B cell (primary cell): ENCODE data around the gene ACAN. TPM values are rescaled to one million over a fixed set of nuclear protein-coding genes. Genes with fewer than 3 reads are reported as not detected.

Source experiments
- ATAC-seq: fragments of 200-7000 bp; cut with Tn5 transposase; one replicate; pipeline ENCODE4 v1.10.0; 2021; ENCODE audit warnings: low read depth, mild to moderate bottlenecking, moderate number of reproducible peaks, moderate library complexity
- CTCF ChIA-PET: fragments of 350-600 bp; sonication (Branson Sonifier 250); formaldehyde crosslinking; loops from one replicate; lab custom pipeline; 2021; ENCODE audit warnings: antibody characterized with exemption, inconsistent platforms; lab: Charles Lee
- POLR2A ChIA-PET: fragments of 350-600 bp; sonication (Branson Sonifier 250); formaldehyde crosslinking; loops from one replicate; lab custom pipeline; 2021; ENCODE audit warnings: antibody characterized with exemption; lab: Charles Lee
- DNase-seq: peaks from one replicate; pipeline ENCODE4 v3.0.0; 2013
- H2AFZ ChIP-seq: 2 replicates; pipeline ENCODE4 v1.6.1; 2012; ENCODE audit warnings: mild to moderate bottlenecking, low read depth, low read length; ENCODE audit not compliant: insufficient read depth, poor library complexity, severe bottlenecking
- H3K27ac ChIP-seq, 2 donors: 1 replicate in 1 of 2; 2 replicates in 1 of 2; pipeline ENCODE4 v1.5.1; 2012 to 2013; ENCODE audit warnings: low read length in 2 of 2, mild to moderate bottlenecking in 2 of 2, moderate library complexity in 1 of 2
- H3K27me3 ChIP-seq, 4 experiments: fragments of 200-600 bp in 1 of 4; sonication (generic) in 1 of 4; replicated peaks in 1 of 4; 1 replicate in 2 of 4; 2 replicates in 2 of 4; pipeline versions ENCODE4 v1.6.1 to v1.7.0; 2013 to 2016; ENCODE audit warnings: low read length in 3 of 4, mild to moderate bottlenecking in 2 of 4, mixed read lengths in 1 of 4, moderate library complexity in 1 of 4; ENCODE audit not compliant: insufficient read depth in 4 of 4, control insufficient read depth in 3 of 4; ENCODE audit errors: control extremely low read depth in 1 of 4
- H3K36me3 ChIP-seq, 2 experiments: replicated peaks in 1 of 2; 1 replicate in 1 of 2; 2 replicates in 1 of 2; pipeline versions ENCODE4 v1.6.1 to v1.7.1; 2013; ENCODE audit warnings: low read length in 1 of 2; ENCODE audit not compliant: insufficient read depth in 2 of 2, control insufficient read depth in 1 of 2; ENCODE audit errors: control extremely low read depth in 1 of 2, extremely low read depth in 1 of 2
- H3K4me1 ChIP-seq, 2 donors: fragments of 200-600 bp in 1 of 2; sonication (generic) in 1 of 2; 1 replicate in 1 of 2; 2 replicates in 1 of 2; pipeline versions ENCODE4 v1.5.1 to v1.6.1; 2013 to 2017; ENCODE audit warnings: low read length in 2 of 2; ENCODE audit not compliant: control insufficient read depth in 2 of 2, insufficient read depth in 2 of 2
- H3K4me2 ChIP-seq: replicated peaks from 2 replicates; pipeline ENCODE3; 2012; ENCODE audit warnings: mild to moderate bottlenecking, low read depth, low read length; ENCODE audit not compliant: poor library complexity, severe bottlenecking
- H3K4me3 ChIP-seq, 5 experiments: fragments of 200-600 bp in 1 of 5; sonication (generic) in 1 of 5; 1 replicate in 3 of 5; 2 replicates in 2 of 5; pipeline versions ENCODE4 v1.5.1 to v1.7.0; 2011 to 2016; ENCODE audit warnings: low read length in 4 of 5, mild to moderate bottlenecking in 4 of 5, low read depth in 2 of 5, control low read depth in 1 of 5, moderate library complexity in 1 of 5; ENCODE audit not compliant: insufficient read depth in 1 of 5; ENCODE audit errors: control extremely low read depth in 1 of 5, extremely low read depth in 1 of 5
- H3K79me2 ChIP-seq: fragments of 200-600 bp; sonication (generic); one replicate; pipeline ENCODE4 v1.6.0; 2016; ENCODE audit warnings: low read length; ENCODE audit not compliant: control insufficient read depth, insufficient read depth
- H3K9ac ChIP-seq: fragments of 200-600 bp; sonication (generic); 2 replicates; pipeline ENCODE4 v1.6.1; 2017; ENCODE audit warnings: mild to moderate bottlenecking, low read length, moderate library complexity
- H3K9me3 ChIP-seq, 3 donors: one replicate each; pipeline versions ENCODE4 v1.6.1 to v1.7.1; 2013; ENCODE audit warnings: low read length in 2 of 3; ENCODE audit not compliant: control insufficient read depth in 2 of 3, insufficient read depth in 1 of 3; ENCODE audit errors: control extremely low read depth in 1 of 3
- H4K20me1 ChIP-seq: 2 replicates; pipeline ENCODE4 v1.6.0; 2012; ENCODE audit warnings: mild to moderate bottlenecking, low read length; ENCODE audit not compliant: insufficient read depth, control insufficient read depth, poor library complexity, severe bottlenecking
- H3K27ac Mint-ChIP-seq: one replicate; pipeline ENCODE4 v1.8.0; 2021; ENCODE audit warnings: mixed read lengths
- H3K27me3 Mint-ChIP-seq: one replicate; pipeline ENCODE4 v1.8.0; 2021; ENCODE audit warnings: mixed read lengths
- H3K4me1 Mint-ChIP-seq: one replicate; pipeline ENCODE4 v1.8.0; 2021; ENCODE audit warnings: mixed read lengths
- H3K4me3 Mint-ChIP-seq: one replicate; pipeline ENCODE4 v1.8.0; 2021; ENCODE audit warnings: mixed read lengths
- H3K9me3 Mint-ChIP-seq: one replicate; pipeline ENCODE4 v1.8.0; 2022; ENCODE audit warnings: mixed read lengths; ENCODE audit not compliant: insufficient read depth
- EZH2 ChIP-seq: IDR thresholded peaks from 2 replicates; pipeline ENCODE4 v1.6.1; 2012; ENCODE audit warnings: borderline replicate concordance, low read depth, mild to moderate bottlenecking, moderate library complexity, low read length; ENCODE audit not compliant: insufficient read depth, poor library complexity, severe bottlenecking
- WGBS: methylation state at CpG from one replicate; pipeline ENCODE4 v1.1.5; 2013; ENCODE audit warnings: missing lambda C conversion rate; ENCODE audit not compliant: insufficient coverage; 5-methylcytosine and 5-hydroxymethylcytosine counted together
- intact Hi-C: fragments of 100-400 bp; cut with micrococcal nuclease; formaldehyde crosslinking; loops from one replicate; pipeline ENCODE4 v1.10.0; 2022
- polyA plus RNA-seq: library from polyadenylated mRNA; depleted of rRNA; stranded (reverse); fragments of >200 nt; gene quantifications from 2 replicates; pipeline ENCODE4 v1.2.3, GENCODE V29; 2012
- total RNA-seq, 2 donors: library from RNA; stranded (reverse); fragments of 120-200 nt in 1 of 2; gene quantifications; 1 replicate in 1 of 2; 2 replicates in 1 of 2; pipeline versions ENCODE4 v1.2.3 to v1.2.4, GENCODE V29; 2013 to 2022
- TF ChIP-seq, protein P1 (sequence below): fragments of 200-600 bp; IDR thresholded peaks from one replicate; pipeline ENCODE4 v1.8.0; 2022; ENCODE audit warnings: antibody characterized with exemption, mild to moderate bottlenecking

The ACAN gene
- total and polyA plus RNA-seq, 2 donors (not counting 1 experiment from before 2014, with no cell fraction given): 0.01 TPM; not detected in 1

DNA sequence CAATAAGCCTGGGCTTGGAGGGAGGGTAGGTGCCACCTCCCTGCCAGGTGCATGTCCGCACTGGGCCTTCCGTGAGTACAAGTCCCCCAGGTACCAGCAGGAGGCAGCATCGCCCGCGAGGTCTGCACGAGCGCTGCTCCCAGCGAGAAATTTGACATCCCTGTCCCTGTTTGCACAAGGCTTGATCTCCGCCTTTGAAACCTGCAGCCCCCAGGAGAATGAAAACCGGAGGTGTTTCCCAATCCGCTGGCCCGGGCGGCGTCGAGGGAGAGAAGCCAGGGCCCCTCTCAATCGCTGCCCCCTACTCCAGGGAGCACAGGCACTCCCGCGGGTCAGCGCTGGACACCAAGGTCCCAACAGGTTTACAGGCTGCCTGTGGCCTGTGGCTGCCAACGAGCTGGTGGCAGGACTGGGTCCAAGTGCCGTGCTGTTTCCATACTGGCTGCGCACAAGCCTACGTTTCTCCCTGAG lies 91.1 kb downstream of the ACAN start:
- Histone ChIP-seq H3K27ac (no peak overlapping the region), H3K4me1 (peaks cover 12 to 22% of the 10 kb centered on the region in 2 donors), H3K4me3 (peak overlapping the region; percentile 11 to 76 (median 60)), H3K9me3 (no peaks in the 10 kb centered on the region), H3K9ac (peak overlapping the region; percentile 80), H3K79me2 (no peaks in the 10 kb centered on the region), H3K36me3 (no peaks in the 10 kb centered on the region), H3K27me3 (peaks cover 0 to 15% (median 0%) of the 10 kb centered on the region in 4 experiments), H4K20me1 (no peaks in the 10 kb centered on the region), H2AFZ (peak overlapping the region; percentile 89), H3K4me2 (peak overlapping the region; percentile 97)
- peaks cover 8% of the 10 kb centered on the region for H3K27me3 Mint-ChIP-seq
- peak overlapping the region; percentile 88 for H3K4me3 Mint-ChIP-seq
- WGBS: 3% methylated on average over 23 of the region's 23 CpGs
- intact Hi-C loops: loop anchor here (2.0 kb wide), 2 partner anchors 234 to 282 kb away; no protein-coding TSS in a partner anchor
- CTCF ChIA-PET: interaction anchor here (7.7 kb wide), 1 partner anchor 10 kb away, joined by 44 read pairs; no protein-coding TSS in a partner anchor
- peaks cover 14% of the 10 kb centered on the region for H3K4me1 Mint-ChIP-seq
- no peak overlapping the region for H3K27ac Mint-ChIP-seq
- H3K9me3 Mint-ChIP-seq: no peaks in the 10 kb centered on the region
- ATAC-seq (peak; percentile 59), DNase-seq (peak; percentile 76)
- TF ChIP-seq, protein P1, sequence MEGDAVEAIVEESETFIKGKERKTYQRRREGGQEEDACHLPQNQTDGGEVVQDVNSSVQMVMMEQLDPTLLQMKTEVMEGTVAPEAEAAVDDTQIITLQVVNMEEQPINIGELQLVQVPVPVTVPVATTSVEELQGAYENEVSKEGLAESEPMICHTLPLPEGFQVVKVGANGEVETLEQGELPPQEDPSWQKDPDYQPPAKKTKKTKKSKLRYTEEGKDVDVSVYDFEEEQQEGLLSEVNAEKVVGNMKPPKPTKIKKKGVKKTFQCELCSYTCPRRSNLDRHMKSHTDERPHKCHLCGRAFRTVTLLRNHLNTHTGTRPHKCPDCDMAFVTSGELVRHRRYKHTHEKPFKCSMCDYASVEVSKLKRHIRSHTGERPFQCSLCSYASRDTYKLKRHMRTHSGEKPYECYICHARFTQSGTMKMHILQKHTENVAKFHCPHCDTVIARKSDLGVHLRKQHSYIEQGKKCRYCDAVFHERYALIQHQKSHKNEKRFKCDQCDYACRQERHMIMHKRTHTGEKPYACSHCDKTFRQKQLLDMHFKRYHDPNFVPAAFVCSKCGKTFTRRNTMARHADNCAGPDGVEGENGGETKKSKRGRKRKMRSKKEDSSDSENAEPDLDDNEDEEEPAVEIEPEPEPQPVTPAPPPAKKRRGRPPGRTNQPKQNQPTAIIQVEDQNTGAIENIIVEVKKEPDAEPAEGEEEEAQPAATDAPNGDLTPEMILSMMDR: peak; percentile 83
- no peak for TF ChIP-seq EZH2
- POLR2A ChIA-PET: no interaction called here
